Muscle layer of duodenum (tissue), 2 donors: ENCODE measurements around the gene ULK4.
"Not testable (repeated sequence)": the region's sequence is repeated elsewhere in the genome, so short reads cannot be mapped to it uniquely, and the experiment has no call there.

Experiments used
- H3K27ac ChIP-seq: one replicate; pipeline ENCODE4 v1.7.0; 2013; ENCODE audit warnings: mild to moderate bottlenecking, low read length
- H3K27me3 ChIP-seq: one replicate; pipeline ENCODE4 v1.7.0; 2013; ENCODE audit warnings: low read depth, mild to moderate bottlenecking, control low read depth, low read length
- H3K36me3 ChIP-seq, 2 donors: one replicate each; pipeline ENCODE4 v1.7.0; 2013; ENCODE audit warnings: low read length in 2 of 2, control low read depth in 1 of 2, mild to moderate bottlenecking in 1 of 2; ENCODE audit not compliant: insufficient read depth in 2 of 2, control insufficient read depth in 1 of 2
- H3K4me1 ChIP-seq, 2 donors: one replicate each; pipeline ENCODE4 v1.7.0; 2013; ENCODE audit warnings: low read length in 2 of 2, mild to moderate bottlenecking in 2 of 2, control low read depth in 1 of 2, moderate library complexity in 1 of 2; ENCODE audit not compliant: insufficient read depth in 2 of 2, control insufficient read depth in 1 of 2
- H3K4me3 ChIP-seq, 2 donors: one replicate each; pipeline ENCODE4 v1.7.0; 2013; ENCODE audit warnings: low read length in 2 of 2, low read depth in 1 of 2, mild to moderate bottlenecking in 1 of 2
- H3K9me3 ChIP-seq, 2 donors: one replicate each; pipeline ENCODE4 v1.7.0; 2013; ENCODE audit warnings: low read length in 2 of 2, control low read depth in 1 of 2, mild to moderate bottlenecking in 1 of 2; ENCODE audit not compliant: control insufficient read depth in 1 of 2
- donor health status: healthy.

ULK4 gene

GRCh38 chr3:41701191-41701698, 260.7 kb downstream of the ULK4 start:
- Histone ChIP-seq H3K4me3 (no peak overlapping the region), H3K9me3 (no peaks in the 10 kb centered on the region), H3K27ac (no peak overlapping the region), H3K27me3 (no peaks in the 10 kb centered on the region), H3K4me1 (no peaks in the 10 kb centered on the region), H3K36me3 (no peaks in the 10 kb centered on the region)

DNA sequence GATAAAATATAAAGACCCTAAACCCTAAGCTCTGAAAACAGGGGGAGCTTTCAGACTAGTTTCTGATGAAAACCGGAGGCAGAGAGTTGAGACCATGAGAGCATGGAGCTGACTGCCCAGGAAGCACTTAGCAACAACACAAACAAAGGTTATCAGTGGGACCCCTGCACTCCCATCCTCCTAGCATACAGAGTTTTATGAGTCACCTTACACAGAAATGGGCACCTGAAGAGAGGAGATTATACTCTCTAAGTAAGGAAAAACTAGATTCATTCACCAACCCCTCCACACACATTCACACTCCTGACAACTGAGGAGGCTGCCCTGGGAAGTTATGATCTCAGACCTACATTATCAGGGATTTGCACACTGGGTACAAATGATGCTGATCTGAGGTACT, 261.7 kb downstream of the ULK4 start:
- Histone ChIP-seq H3K4me1 (no peaks in the 10 kb centered on the region), H3K9me3 (no peaks in the 10 kb centered on the region), H3K36me3 (no peaks in the 10 kb centered on the region), H3K27me3 (no peaks in the 10 kb centered on the region), H3K27ac (no peak overlapping the region), H3K4me3 (no peak overlapping the region)

GRCh38 chr3:41698898-41699297, 263.0 kb downstream of the ULK4 start:
- Histone ChIP-seq H3K36me3 (no peaks in the 10 kb centered on the region), H3K4me3 (no peak overlapping the region), H3K4me1 (no peaks in the 10 kb centered on the region), H3K9me3 (no peaks in the 10 kb centered on the region), H3K27me3 (no peaks in the 10 kb centered on the region), H3K27ac (no peak overlapping the region)

GRCh38 chr3:41697702-41698101, 264.2 kb downstream of the ULK4 start:
- no peaks in the 10 kb centered on the region for H3K4me1 ChIP-seq
- H3K36me3 ChIP-seq = no peaks in the 10 kb centered on the region
- no peaks in the 10 kb centered on the region for H3K27me3 ChIP-seq
- H3K9me3 ChIP-seq = no peaks in the 10 kb centered on the region
- H3K4me3 ChIP-seq = no peak overlapping the region
- no peak overlapping the region for H3K27ac ChIP-seq

GRCh38 chr3:41695806-41696205, 266.1 kb downstream of the ULK4 start:
- H3K27me3 ChIP-seq, H3K36me3 ChIP-seq, H3K4me3 ChIP-seq, H3K27ac ChIP-seq, H3K4me1 ChIP-seq, H3K9me3 ChIP-seq: not testable (repeated sequence)

- Histone ChIP-seq H3K4me3 (no peak overlapping the region), H3K4me1 (no peaks in the 10 kb centered on the region), H3K36me3 (no peaks in the 10 kb centered on the region), H3K9me3 (no peaks in the 10 kb centered on the region), H3K27ac (no peak overlapping the region), H3K27me3 (no peaks in the 10 kb centered on the region)
Observed at GRCh38 chr3:41693799-41694198, 268.1 kb downstream of the ULK4 start.

GRCh38 chr3:41690766-41691563, 270.9 kb downstream of the ULK4 start:
- Histone ChIP-seq H3K36me3 (no peaks in the 10 kb centered on the region), H3K27me3 (no peaks in the 10 kb centered on the region), H3K9me3 (no peaks in the 10 kb centered on the region), H3K4me3 (no peak overlapping the region), H3K27ac (no peak overlapping the region), H3K4me1 (no peaks in the 10 kb centered on the region)

GRCh38 chr3:41688595-41689380, 273.1 kb downstream of the ULK4 start:
- Histone ChIP-seq H3K9me3 (no peaks in the 10 kb centered on the region), H3K36me3 (no peaks in the 10 kb centered on the region), H3K27me3 (no peaks in the 10 kb centered on the region), H3K4me3 (no peak overlapping the region), H3K27ac (no peak overlapping the region), H3K4me1 (no peaks in the 10 kb centered on the region)

- Histone ChIP-seq H3K27ac (no peak overlapping the region), H3K27me3 (no peaks in the 10 kb centered on the region), H3K4me1 (no peaks in the 10 kb centered on the region), H3K9me3 (no peaks in the 10 kb centered on the region), H3K36me3 (no peaks in the 10 kb centered on the region), H3K4me3 (no peak overlapping the region)
Observed at GRCh38 chr3:41684797-41685735, 276.8 kb downstream of the ULK4 start.

DNA sequence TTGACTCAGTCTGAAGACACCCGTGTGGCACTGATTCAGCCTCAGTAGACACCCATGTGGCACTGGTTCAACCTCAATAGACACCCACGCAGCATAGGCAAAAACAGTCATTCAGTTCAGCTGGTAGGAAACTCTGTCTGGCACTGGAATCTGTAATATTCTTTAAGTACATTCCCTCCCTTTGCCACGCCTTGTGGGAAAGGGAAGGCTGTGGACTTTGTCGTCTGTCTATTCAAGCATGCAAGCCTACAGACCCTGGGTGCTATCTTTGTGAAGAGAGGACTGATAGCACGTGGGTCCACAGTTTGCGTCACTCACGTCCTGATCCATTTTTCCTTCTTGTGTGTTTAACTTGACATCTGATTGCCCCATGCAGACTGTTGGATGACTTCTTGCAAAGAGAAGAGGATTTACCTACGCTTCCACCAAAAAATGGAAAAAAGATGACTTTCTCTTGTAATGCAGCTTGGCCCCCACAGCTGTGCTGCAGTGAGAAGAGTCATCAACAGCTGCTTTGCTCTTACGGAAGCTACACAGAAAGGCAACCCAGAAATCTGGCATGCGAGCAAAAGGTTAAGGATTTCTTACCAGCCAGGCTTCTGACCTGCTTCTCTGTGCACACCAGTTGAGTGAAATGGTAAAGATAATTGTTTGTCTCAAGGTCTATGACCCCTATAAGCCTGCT, 278.1 kb downstream of the ULK4 start:
- Histone ChIP-seq H3K9me3 (no peaks in the 10 kb centered on the region), H3K4me3 (no peak overlapping the region), H3K36me3 (no peaks in the 10 kb centered on the region), H3K4me1 (no peaks in the 10 kb centered on the region), H3K27me3 (no peaks in the 10 kb centered on the region), H3K27ac (no peak overlapping the region)
